Measurements from ENCODE around the gene ADH7.

GRCh38 chr4:99430106-99430505 is 5.0 kb downstream of the ADH7 start:
- TF ChIP-seq CTCF (IDR thresholded peaks at IDR 0.05) (no peak), POLR2A (IDR thresholded peaks at IDR 0.05) (no peak)

Data from heart left ventricle (tissue), 13 donors.